SK-N-SH treated with all-trans-retinoic acid at 6 μM for 48 hours (cell line): ENCODE results near the gene ABCD1.

ENCODE experiments used
- BACH2 ChIP-seq: fragments of 250-450 bp; sonication (Bioruptor Pico); IDR thresholded peaks from 2 replicates; pipeline ENCODE4 v1.9.0; 2021; ENCODE audit warnings: mild to moderate bottlenecking, borderline replicate concordance
- CSDC2 ChIP-seq: fragments of 250-450 bp; sonication (Bioruptor Pico); IDR thresholded peaks from 2 replicates; pipeline ENCODE4 v1.5.0; 2020; ENCODE audit warnings: mild to moderate bottlenecking, moderate library complexity
- ISL1 ChIP-seq: fragments of 250-450 bp; sonication (Bioruptor Pico); IDR thresholded peaks from 2 replicates; pipeline ENCODE4 v2.1.2; 2022; ENCODE audit warnings: mild to moderate bottlenecking, moderate library complexity
- RARB ChIP-seq: fragments of 250-450 bp; sonication (Bioruptor Pico); IDR thresholded peaks from 2 replicates; pipeline ENCODE4 v1.8.0; 2021; ENCODE audit warnings: mild to moderate bottlenecking, moderate library complexity
- TSHZ2 ChIP-seq: fragments of 250-450 bp; sonication (Bioruptor Pico); IDR thresholded peaks from 2 replicates; pipeline ENCODE4 v1.5.0; 2020; ENCODE audit warnings: mild to moderate bottlenecking, moderate library complexity
- ZC3H10 ChIP-seq: fragments of 250-450 bp; sonication (Bioruptor Pico); IDR thresholded peaks from 2 replicates; pipeline ENCODE4 v1.5.1; 2021; ENCODE audit warnings: mild to moderate bottlenecking, moderate library complexity
- ZFP30 ChIP-seq: fragments of 450-650 bp; formaldehyde crosslinking; IDR thresholded peaks from 2 replicates; pipeline ENCODE4 v1.5.0; 2022; ENCODE audit warnings: mild to moderate bottlenecking, moderate library complexity
- ZNF565 ChIP-seq: fragments of 450-650 bp; formaldehyde crosslinking; conservative IDR thresholded peaks from 2 replicates; pipeline ENCODE4 v1.5.0; 2020; ENCODE audit warnings: low read depth, mild to moderate bottlenecking, moderate library complexity
- ZNF70 ChIP-seq: fragments of 450-650 bp; formaldehyde crosslinking; IDR thresholded peaks from 2 replicates; pipeline ENCODE4 v1.5.0; 2020; ENCODE audit warnings: mild to moderate bottlenecking, moderate library complexity
- ZNF8 ChIP-seq: fragments of 450-650 bp; formaldehyde crosslinking; IDR thresholded peaks from 2 replicates; pipeline ENCODE4 v1.5.0; 2020; ENCODE audit warnings: mild to moderate bottlenecking, moderate library complexity
- TF ChIP-seq, protein P1 (sequence below): fragments of 250-450 bp; sonication (Bioruptor Pico); IDR thresholded peaks from 2 replicates; pipeline ENCODE4 v1.5.1; 2020; ENCODE audit warnings: low read depth, mild to moderate bottlenecking, moderate library complexity
- TF ChIP-seq, protein P2 (sequence below): fragments of 250-450 bp; sonication (Bioruptor Pico); IDR thresholded peaks from 2 replicates; pipeline ENCODE4 v1.8.0; 2020; ENCODE audit warnings: mild to moderate bottlenecking, moderate library complexity, borderline replicate concordance

GRCh38 chrX:153750127-153750774, 25.6 kb downstream of the ABCD1 start:
- no peak for TF ChIP-seq ZFP30 (CRISPR knock-in tag)
- TF ChIP-seq, protein P1, sequence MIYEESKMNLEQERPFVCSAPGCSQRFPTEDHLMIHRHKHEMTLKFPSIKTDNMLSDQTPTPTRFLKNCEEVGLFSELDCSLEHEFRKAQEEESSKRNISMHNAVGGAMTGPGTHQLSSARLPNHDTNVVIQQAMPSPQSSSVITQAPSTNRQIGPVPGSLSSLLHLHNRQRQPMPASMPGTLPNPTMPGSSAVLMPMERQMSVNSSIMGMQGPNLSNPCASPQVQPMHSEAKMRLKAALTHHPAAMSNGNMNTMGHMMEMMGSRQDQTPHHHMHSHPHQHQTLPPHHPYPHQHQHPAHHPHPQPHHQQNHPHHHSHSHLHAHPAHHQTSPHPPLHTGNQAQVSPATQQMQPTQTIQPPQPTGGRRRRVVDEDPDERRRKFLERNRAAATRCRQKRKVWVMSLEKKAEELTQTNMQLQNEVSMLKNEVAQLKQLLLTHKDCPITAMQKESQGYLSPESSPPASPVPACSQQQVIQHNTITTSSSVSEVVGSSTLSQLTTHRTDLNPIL: no peak
- TF ChIP-seq ZNF8 (CRISPR knock-in tag): no peak
- no peak for TF ChIP-seq BACH2 (CRISPR knock-in tag)
- no peak for TF ChIP-seq RARB (CRISPR knock-in tag)
- no peak for TF ChIP-seq ZC3H10 (CRISPR knock-in tag)
- TF ChIP-seq, protein P2, sequence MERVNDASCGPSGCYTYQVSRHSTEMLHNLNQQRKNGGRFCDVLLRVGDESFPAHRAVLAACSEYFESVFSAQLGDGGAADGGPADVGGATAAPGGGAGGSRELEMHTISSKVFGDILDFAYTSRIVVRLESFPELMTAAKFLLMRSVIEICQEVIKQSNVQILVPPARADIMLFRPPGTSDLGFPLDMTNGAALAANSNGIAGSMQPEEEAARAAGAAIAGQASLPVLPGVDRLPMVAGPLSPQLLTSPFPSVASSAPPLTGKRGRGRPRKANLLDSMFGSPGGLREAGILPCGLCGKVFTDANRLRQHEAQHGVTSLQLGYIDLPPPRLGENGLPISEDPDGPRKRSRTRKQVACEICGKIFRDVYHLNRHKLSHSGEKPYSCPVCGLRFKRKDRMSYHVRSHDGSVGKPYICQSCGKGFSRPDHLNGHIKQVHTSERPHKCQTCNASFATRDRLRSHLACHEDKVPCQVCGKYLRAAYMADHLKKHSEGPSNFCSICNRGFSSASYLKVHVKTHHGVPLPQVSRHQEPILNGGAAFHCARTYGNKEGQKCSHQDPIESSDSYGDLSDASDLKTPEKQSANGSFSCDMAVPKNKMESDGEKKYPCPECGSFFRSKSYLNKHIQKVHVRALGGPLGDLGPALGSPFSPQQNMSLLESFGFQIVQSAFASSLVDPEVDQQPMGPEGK: no peak
- TF ChIP-seq ZNF70 (CRISPR knock-in tag): no peak
- no peak for TF ChIP-seq ISL1
- no peak for TF ChIP-seq CSDC2 (CRISPR knock-in tag)
- no peak for TF ChIP-seq ZNF565 (CRISPR knock-in tag)
- no peak for TF ChIP-seq TSHZ2 (CRISPR knock-in tag)
